Measurements from ENCODE around the gene NBL1. TPM values are rescaled to one million over a fixed set of nuclear protein-coding genes. Genes with fewer than 3 reads are reported as not detected.

NBL1 gene
- total RNA-seq, 2 donors from 2014 or later = 137 to 186 TPM

Other genes starting within 250 kb of the NBL1 start
- 100 to 1,000 TPM; 255 to 277 TPM for gene CAPZB, start 158.8 kb upstream of the NBL1 start, total RNA-seq
- gene HTR6, start 20.6 kb downstream of the NBL1 start, total RNA-seq = not detected
- 10 to 100 TPM; 12.3 to 13.2 TPM for gene TMCO4, start 155.6 kb downstream of the NBL1 start, total RNA-seq
- gene RNF186, start 171.0 kb downstream of the NBL1 start, total RNA-seq = not detected
- gene OTUD3, start 238.1 kb downstream of the NBL1 start, total RNA-seq = 1 to 10 TPM; 8.1 to 9.4 TPM

All from posterior vena cava (tissue), 2 donors.